HEK293 (cell line): ENCODE data around the gene PHACTR2.

Source experiments
- AEBP2 ChIP-seq: fragments of 450-650 bp; formaldehyde crosslinking; IDR thresholded peaks from 2 replicates; pipeline ENCODE4 v1.5.1; 2016; ENCODE audit warnings: missing biosample characterization, missing genetic modification characterization, borderline replicate concordance
- CTCF ChIP-seq: fragments of 450-650 bp; formaldehyde crosslinking; IDR thresholded peaks from 2 replicates; pipeline ENCODE4 v1.5.1; 2016; ENCODE audit warnings: missing biosample characterization, missing genetic modification characterization
- GFI1B ChIP-seq: fragments of 450-650 bp; formaldehyde crosslinking; IDR thresholded peaks from 2 replicates; pipeline ENCODE4 v1.5.1; 2016; ENCODE audit warnings: missing biosample characterization, missing genetic modification characterization
- GLI4 ChIP-seq: fragments of 450-650 bp; formaldehyde crosslinking; IDR thresholded peaks from 2 replicates; pipeline ENCODE4 v1.5.1; 2016; ENCODE audit warnings: missing biosample characterization, missing genetic modification characterization
- HIC1 ChIP-seq: fragments of 450-650 bp; formaldehyde crosslinking; IDR thresholded peaks from 2 replicates; pipeline ENCODE4 v1.5.1; 2016; ENCODE audit warnings: missing biosample characterization, missing genetic modification characterization
- IKZF3 ChIP-seq: fragments of 450-650 bp; IDR thresholded peaks from 2 replicates; pipeline ENCODE4 v1.5.0; 2018; ENCODE audit warnings: missing biosample characterization, mild to moderate bottlenecking, missing genetic modification characterization, moderate library complexity
- KLF7 ChIP-seq: fragments of 450-650 bp; formaldehyde crosslinking; IDR thresholded peaks from 2 replicates; pipeline ENCODE4 v1.5.1; 2016; ENCODE audit warnings: missing biosample characterization, missing genetic modification characterization, borderline replicate concordance
- KLF8 ChIP-seq: fragments of 450-650 bp; formaldehyde crosslinking; IDR thresholded peaks from 2 replicates; pipeline ENCODE4 v1.5.1; 2016; ENCODE audit warnings: missing biosample characterization, missing genetic modification characterization
- MEIS1 ChIP-seq: sonication (generic); formaldehyde crosslinking; IDR thresholded peaks from 2 replicates; pipeline ENCODE4 v1.8.1; 2022; ENCODE audit warnings: missing genetic modification reagents, mild to moderate bottlenecking, borderline replicate concordance
- MZF1 ChIP-seq: fragments of 450-650 bp; formaldehyde crosslinking; IDR thresholded peaks from 2 replicates; pipeline ENCODE4 v1.5.1; 2017; ENCODE audit warnings: missing biosample characterization, missing genetic modification characterization, borderline replicate concordance
- SCRT1 ChIP-seq: fragments of 450-650 bp; formaldehyde crosslinking; IDR thresholded peaks from 2 replicates; pipeline ENCODE4 v1.5.1; 2016; ENCODE audit warnings: missing biosample characterization, missing genetic modification characterization, borderline replicate concordance
- SP2 ChIP-seq: fragments of 450-650 bp; formaldehyde crosslinking; IDR thresholded peaks from 2 replicates; pipeline ENCODE4 v1.5.1; 2016; ENCODE audit warnings: missing biosample characterization, missing genetic modification characterization
- SP3 ChIP-seq: fragments of 450-650 bp; formaldehyde crosslinking; IDR thresholded peaks from 2 replicates; pipeline ENCODE4 v1.5.1; 2016; ENCODE audit warnings: missing biosample characterization, missing genetic modification characterization
- WT1 ChIP-seq: fragments of 450-650 bp; formaldehyde crosslinking; IDR thresholded peaks from 2 replicates; pipeline ENCODE4 v1.5.1; 2016; ENCODE audit warnings: missing biosample characterization, missing genetic modification characterization
- ZBTB10 ChIP-seq: fragments of 450-650 bp; formaldehyde crosslinking; IDR thresholded peaks from 2 replicates; pipeline ENCODE4 v1.5.1; 2016; ENCODE audit warnings: missing biosample characterization, missing genetic modification characterization
- ZBTB7A ChIP-seq: fragments of 450-650 bp; formaldehyde crosslinking; IDR thresholded peaks from 2 replicates; pipeline ENCODE4 v1.5.1; 2016; ENCODE audit warnings: low read depth, missing biosample characterization, missing genetic modification characterization
- ZNF266 ChIP-seq: fragments of 450-650 bp; formaldehyde crosslinking; IDR thresholded peaks from 2 replicates; pipeline ENCODE4 v1.5.1; 2016; ENCODE audit warnings: missing biosample characterization, missing genetic modification characterization, low read depth
- ZNF350 ChIP-seq: fragments of 450-650 bp; formaldehyde crosslinking; IDR thresholded peaks from 2 replicates; pipeline ENCODE4 v1.5.0; 2017; ENCODE audit warnings: missing biosample characterization, mild to moderate bottlenecking, missing genetic modification characterization
- ZNF362 ChIP-seq: fragments of 450-650 bp; formaldehyde crosslinking; IDR thresholded peaks from 2 replicates; pipeline ENCODE4 v1.5.1; 2016; ENCODE audit warnings: missing biosample characterization, missing genetic modification characterization
- ZNF423 ChIP-seq: fragments of 450-650 bp; formaldehyde crosslinking; IDR thresholded peaks from 2 replicates; pipeline ENCODE4 v1.5.1; 2016; ENCODE audit warnings: missing biosample characterization, missing genetic modification characterization
- ZNF426 ChIP-seq: fragments of 450-650 bp; formaldehyde crosslinking; IDR thresholded peaks from 2 replicates; pipeline ENCODE4 v1.5.1; 2017; ENCODE audit warnings: missing biosample characterization, missing genetic modification characterization, mild to moderate bottlenecking, inconsistent platforms, moderate library complexity
- ZNF548 ChIP-seq: fragments of 450-650 bp; formaldehyde crosslinking; IDR thresholded peaks from 2 replicates; pipeline ENCODE4 v1.5.1; 2016; ENCODE audit warnings: missing biosample characterization, missing genetic modification characterization
- ZNF585B ChIP-seq: fragments of 450-650 bp; formaldehyde crosslinking; IDR thresholded peaks from 2 replicates; pipeline ENCODE4 v1.5.1; 2016; ENCODE audit warnings: missing biosample characterization, missing genetic modification characterization
- ZNF623 ChIP-seq: fragments of 450-650 bp; formaldehyde crosslinking; IDR thresholded peaks from 2 replicates; pipeline ENCODE4 v1.5.1; 2016; ENCODE audit warnings: missing biosample characterization, missing genetic modification characterization
- ZNF645 ChIP-seq: fragments of 450-650 bp; formaldehyde crosslinking; IDR thresholded peaks from 2 replicates; pipeline ENCODE4; 2016; ENCODE audit warnings: missing biosample characterization, missing genetic modification characterization
- ZNF670 ChIP-seq: fragments of 450-650 bp; formaldehyde crosslinking; IDR thresholded peaks from 2 replicates; pipeline ENCODE4 v1.5.1; 2016; ENCODE audit warnings: missing biosample characterization, missing genetic modification characterization, low read depth
- ZNF707 ChIP-seq: fragments of 450-650 bp; formaldehyde crosslinking; IDR thresholded peaks from 2 replicates; pipeline ENCODE4 v1.5.1; 2016; ENCODE audit warnings: missing biosample characterization, missing genetic modification characterization
- ZNF792 ChIP-seq: fragments of 450-650 bp; formaldehyde crosslinking; IDR thresholded peaks from 2 replicates; pipeline ENCODE4 v1.5.1; 2016; ENCODE audit warnings: missing biosample characterization, missing genetic modification characterization
- ZNF837 ChIP-seq: fragments of 450-650 bp; formaldehyde crosslinking; IDR thresholded peaks from 2 replicates; pipeline ENCODE4 v1.5.1; 2016; ENCODE audit warnings: missing biosample characterization, missing genetic modification characterization

Gene PHACTR2

GRCh38 chr6:143755301-143755744, 77.6 kb downstream of the PHACTR2 start (continued):
- 0 out of 2 replicates have a peak, but pooled peaks have one; percentile 20 for TF ChIP-seq ZNF623
- TF ChIP-seq ZNF645 (tag by site-specific recombination): 0 out of 2 replicates have a peak, but pooled peaks have one; percentile 54
- TF ChIP-seq ZNF707 (tag by site-specific recombination): no peak
- TF ChIP-seq ZNF362 (tag by site-specific recombination): peak; percentile 60; the same call in 1 of the 2 replicates
- no peak for TF ChIP-seq ZNF423
- peak; percentile 83; the same call in 1 of the 2 replicates for TF ChIP-seq GFI1B (tag by site-specific recombination)
- TF ChIP-seq SCRT1 (tag by site-specific recombination): peak; percentile 98
- TF ChIP-seq ZNF350: 0 out of 2 replicates have a peak, but pooled peaks have one; percentile 47
- TF ChIP-seq ZNF426: no peak; the same call in 1 of the 2 replicates
- TF ChIP-seq MEIS1 (CRISPR knock-in tag): no peak
- TF ChIP-seq ZBTB10 (tag by site-specific recombination): 0 out of 2 replicates have a peak, but pooled peaks have one; percentile 40
- TF ChIP-seq MZF1 (tag by site-specific recombination): peak; percentile 78; the same call in 1 of the 2 replicates
- peak; percentile 50; the same call in 1 of the 2 replicates for TF ChIP-seq SP3
- TF ChIP-seq ZNF670: no peak
- TF ChIP-seq KLF7 (tag by site-specific recombination): peak; percentile 88; the same call in 1 of the 2 replicates
- peak; percentile 53; the same call in 1 of the 2 replicates for TF ChIP-seq AEBP2 (tag by site-specific recombination)
- no peak for TF ChIP-seq ZBTB7A (tag by site-specific recombination)
- TF ChIP-seq SP2: 0 out of 2 replicates have a peak, but pooled peaks have one; percentile 21
- TF ChIP-seq ZNF548 (tag by site-specific recombination): no peak
- TF ChIP-seq GLI4: no peak
- peak; percentile 79 for TF ChIP-seq HIC1 (tag by site-specific recombination)
- no peak for TF ChIP-seq ZNF837 (tag by site-specific recombination)
- peak; percentile 91 for TF ChIP-seq KLF8 (tag by site-specific recombination)
- TF ChIP-seq WT1 (tag by site-specific recombination): peak; percentile 38; the same call in 1 of the 2 replicates
- TF ChIP-seq ZNF585B: no peak
- TF ChIP-seq ZNF266 (tag by site-specific recombination): no peak
- TF ChIP-seq ZNF792 (tag by site-specific recombination): no peak
- no peak for TF ChIP-seq CTCF (tag by site-specific recombination)
- TF ChIP-seq IKZF3 (tag by site-specific recombination): peak; percentile 95
